Caco-2 (cell line): ENCODE data around the gene PDE9A. TPM values are rescaled to one million over a fixed set of nuclear protein-coding genes. Genes with fewer than 3 reads are reported as not detected.

Experiments
- BruUV-seq: library from RNA; stranded (reverse); fragments of 400-500 nt; replicated peaks from 2 replicates; lab custom pipeline; 2021; lab: Mats Ljungman, UMichigan
- CTCF ChIA-PET: fragments of 300-600 bp; sonication (Branson Sonifier 250); formaldehyde crosslinking; loops from one replicate; lab custom pipeline; 2022; ENCODE audit warnings: antibody characterized with exemption; lab: Charles Lee
- POLR2A ChIA-PET: fragments of 300-600 bp; sonication (Branson Sonifier 250); formaldehyde crosslinking; loops from one replicate; lab custom pipeline; 2022; ENCODE audit warnings: antibody characterized with exemption; lab: Charles Lee
- DNase-seq, 2 experiments: peaks; one replicate each; pipeline versions ENCODE4 v3.0.0 to v3.0.0-alpha.2; 2020 to 2022
- H3K27me3 ChIP-seq: replicated peaks from 2 replicates; pipeline ENCODE4 v1.6.0; 2011; ENCODE audit warnings: low read length; ENCODE audit not compliant: control insufficient read depth, insufficient read depth
- H3K36me3 ChIP-seq: 2 replicates; pipeline ENCODE4 v1.5.1; 2011; ENCODE audit warnings: low read length; ENCODE audit not compliant: control insufficient read depth, insufficient read depth
- H3K4me1 ChIP-seq: fragments of 250-450 bp; sonication (Bioruptor Pico); 2 replicates; pipeline ENCODE4 v1.5.1; 2020; ENCODE audit warnings: mild to moderate bottlenecking
- H3K4me3 ChIP-seq: 2 replicates; pipeline ENCODE4 v1.5.1; 2011; ENCODE audit warnings: low read depth, mild to moderate bottlenecking, control low read depth, low read length
- H3K9me3 ChIP-seq: fragments of 250-450 bp; sonication (Bioruptor Pico); 2 replicates; pipeline ENCODE4 v1.5.1; 2020; ENCODE audit warnings: mild to moderate bottlenecking, moderate library complexity
- H3K27ac Mint-ChIP-seq: one replicate; pipeline ENCODE4 v1.8.0; 2022; ENCODE audit warnings: mixed read lengths; ENCODE audit not compliant: unreplicated experiment
- H3K27me3 Mint-ChIP-seq: one replicate; pipeline ENCODE4 v1.8.0; 2022; ENCODE audit warnings: mixed read lengths; ENCODE audit not compliant: insufficient read depth, unreplicated experiment
- H3K36me3 Mint-ChIP-seq: one replicate; pipeline ENCODE4 v1.8.0; 2022; ENCODE audit warnings: mild to moderate bottlenecking, mixed read lengths; ENCODE audit not compliant: insufficient read depth, unreplicated experiment
- H3K4me1 Mint-ChIP-seq: one replicate; pipeline ENCODE4 v1.8.0; 2022; ENCODE audit warnings: low read depth, mixed read lengths; ENCODE audit not compliant: unreplicated experiment
- H3K4me3 Mint-ChIP-seq: one replicate; pipeline ENCODE4 v1.8.0; 2022; ENCODE audit warnings: mild to moderate bottlenecking, moderate library complexity, mixed read lengths; ENCODE audit not compliant: unreplicated experiment
- H3K9me3 Mint-ChIP-seq: one replicate; pipeline ENCODE4 v1.8.0; 2022; ENCODE audit warnings: mixed read lengths; ENCODE audit not compliant: unreplicated experiment
- intact Hi-C: fragments of 100-400 bp; cut with micrococcal nuclease; formaldehyde crosslinking; loops from one replicate; pipeline ENCODE4 v1.10.0; 2022; ENCODE audit not compliant: unreplicated experiment
- total RNA-seq: library from RNA; stranded (reverse); gene quantifications from 2 replicates; pipeline ENCODE4 v1.2.3, GENCODE V29; 2022
- TF ChIP-seq, protein P1 (sequence below), 2 experiments: fragments of 200-600 bp in 1 of 2; IDR thresholded peaks; 1 replicate in 1 of 2; 2 replicates in 1 of 2; pipeline versions ENCODE4 v1.5.1 to v1.8.0; 2011 to 2022; ENCODE audit warnings: antibody characterized with exemption in 1 of 2, control low read depth in 1 of 2, inconsistent platforms in 1 of 2, low read depth in 1 of 2, low read length in 1 of 2, mild to moderate bottlenecking in 1 of 2, moderate library complexity in 1 of 2; ENCODE audit not compliant: insufficient read depth in 1 of 2, severe bottlenecking in 1 of 2, unreplicated experiment in 1 of 2

The PDE9A gene
- total RNA-seq, 1 experiment from 2014 or later = 9.7 TPM

DNA sequence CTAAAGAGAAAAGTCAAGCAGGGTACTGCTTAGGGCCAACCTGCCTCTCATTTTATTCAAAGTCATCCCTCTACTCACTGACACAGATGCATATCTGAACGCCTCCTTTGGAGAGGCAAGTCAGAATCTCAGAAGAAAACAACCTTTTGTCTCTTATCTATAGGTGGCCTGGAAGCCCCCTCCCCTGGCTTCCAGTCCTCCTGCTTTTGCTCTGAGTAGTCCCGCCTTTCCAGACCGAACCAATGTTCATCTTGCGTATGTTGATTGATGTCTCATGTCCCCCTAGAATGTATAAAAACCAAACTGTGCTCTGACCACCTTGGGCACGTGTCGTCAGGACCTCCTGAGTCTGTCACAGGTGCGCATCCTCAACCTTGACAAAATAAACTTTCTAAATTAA is 144.1 kb downstream of the PDE9A start:
- TF ChIP-seq, protein P1, sequence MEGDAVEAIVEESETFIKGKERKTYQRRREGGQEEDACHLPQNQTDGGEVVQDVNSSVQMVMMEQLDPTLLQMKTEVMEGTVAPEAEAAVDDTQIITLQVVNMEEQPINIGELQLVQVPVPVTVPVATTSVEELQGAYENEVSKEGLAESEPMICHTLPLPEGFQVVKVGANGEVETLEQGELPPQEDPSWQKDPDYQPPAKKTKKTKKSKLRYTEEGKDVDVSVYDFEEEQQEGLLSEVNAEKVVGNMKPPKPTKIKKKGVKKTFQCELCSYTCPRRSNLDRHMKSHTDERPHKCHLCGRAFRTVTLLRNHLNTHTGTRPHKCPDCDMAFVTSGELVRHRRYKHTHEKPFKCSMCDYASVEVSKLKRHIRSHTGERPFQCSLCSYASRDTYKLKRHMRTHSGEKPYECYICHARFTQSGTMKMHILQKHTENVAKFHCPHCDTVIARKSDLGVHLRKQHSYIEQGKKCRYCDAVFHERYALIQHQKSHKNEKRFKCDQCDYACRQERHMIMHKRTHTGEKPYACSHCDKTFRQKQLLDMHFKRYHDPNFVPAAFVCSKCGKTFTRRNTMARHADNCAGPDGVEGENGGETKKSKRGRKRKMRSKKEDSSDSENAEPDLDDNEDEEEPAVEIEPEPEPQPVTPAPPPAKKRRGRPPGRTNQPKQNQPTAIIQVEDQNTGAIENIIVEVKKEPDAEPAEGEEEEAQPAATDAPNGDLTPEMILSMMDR (IDR thresholded peaks at IDR 0.05; ENCODE audit: insufficient read depth in 1 of 2, low read depth in 1 of 2, low read length in 1 of 2, severe bottlenecking in 1 of 2, unreplicated experiment in 1 of 2) = no peak
- Mint-ChIP-seq H3K9me3 (no peaks in the 10 kb centered on the region), H3K27ac (no peak overlapping the region), H3K27me3 (no peaks in the 10 kb centered on the region), H3K4me3 (no peak overlapping the region), H3K36me3 (no peaks in the 10 kb centered on the region), H3K4me1 (peaks cover 8% of the 10 kb centered on the region)
- CTCF ChIA-PET = no interaction called here
- intact Hi-C loops = no loop called here
- BruUV-seq = no TSS peak
- Histone ChIP-seq H3K27me3 (no peaks in the 10 kb centered on the region), H3K36me3 (no peaks in the 10 kb centered on the region), H3K4me3 (no peak overlapping the region), H3K9me3 (no peaks in the 10 kb centered on the region), H3K4me1 (peaks cover 16% of the 10 kb centered on the region)
- POLR2A ChIA-PET = no interaction called here
- DNase-seq = no peak

DNA sequence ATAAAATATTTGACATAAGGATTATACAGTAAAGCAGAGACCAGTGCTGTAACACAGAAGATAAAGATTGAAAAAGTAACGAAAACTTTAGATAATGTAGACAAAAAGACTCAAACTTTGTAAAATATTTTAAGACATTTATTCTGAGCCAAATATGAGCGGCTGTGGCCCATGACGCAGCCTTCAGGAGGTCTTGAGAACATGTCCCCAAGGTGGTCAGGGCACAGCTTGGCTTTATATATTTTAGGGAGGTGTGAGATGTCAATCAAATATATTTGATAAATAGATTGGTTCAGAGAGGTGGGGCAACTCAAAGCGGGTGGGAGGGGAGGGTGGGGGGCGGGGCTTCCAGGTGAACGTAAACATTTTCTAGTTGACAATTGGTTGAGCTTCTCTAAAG is 144.7 kb downstream of the PDE9A start:
- Histone ChIP-seq H3K4me1 (peaks cover 16% of the 10 kb centered on the region), H3K27me3 (no peaks in the 10 kb centered on the region), H3K9me3 (no peaks in the 10 kb centered on the region), H3K4me3 (no peak overlapping the region), H3K36me3 (no peaks in the 10 kb centered on the region)
- DNase-seq = no peak
- no TSS peak for BruUV-seq
- ChIA-PET CTCF (no interaction called here), POLR2A (no interaction called here)
- no peak overlapping the region for H3K4me3 Mint-ChIP-seq
- no peaks in the 10 kb centered on the region for H3K9me3 Mint-ChIP-seq
- H3K27ac Mint-ChIP-seq = no peak overlapping the region
- peaks cover 8% of the 10 kb centered on the region for H3K4me1 Mint-ChIP-seq
- no peaks in the 10 kb centered on the region for H3K36me3 Mint-ChIP-seq
- TF ChIP-seq, protein P1 (IDR thresholded peaks at IDR 0.05; ENCODE audit: insufficient read depth in 1 of 2, low read depth in 1 of 2, low read length in 1 of 2, severe bottlenecking in 1 of 2, unreplicated experiment in 1 of 2) = no peak
- intact Hi-C loops = no loop called here
- H3K27me3 Mint-ChIP-seq = no peaks in the 10 kb centered on the region

DNA sequence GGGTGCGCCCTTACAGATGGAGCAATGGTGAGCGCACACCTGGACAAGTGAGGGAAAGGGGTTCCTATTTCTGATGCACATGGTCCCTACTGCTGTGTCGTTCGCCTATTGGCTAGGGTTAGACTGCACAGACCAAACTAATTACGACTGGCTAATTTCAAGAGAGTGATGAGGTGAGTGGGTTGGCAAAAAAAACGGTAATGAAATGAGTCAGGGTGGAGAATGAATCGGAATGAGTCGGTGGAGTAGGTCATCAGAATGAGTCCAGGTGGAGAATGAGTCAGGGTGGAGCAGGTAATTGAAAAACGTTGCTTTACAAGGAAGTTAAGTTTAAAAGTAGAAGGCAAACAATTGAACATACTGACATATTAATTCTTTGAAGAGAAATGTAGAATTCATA is 146.1 kb downstream of the PDE9A start:
- Histone ChIP-seq H3K36me3 (no peaks in the 10 kb centered on the region), H3K4me3 (no peak overlapping the region), H3K9me3 (no peaks in the 10 kb centered on the region), H3K4me1 (peaks cover 16% of the 10 kb centered on the region), H3K27me3 (no peaks in the 10 kb centered on the region)
- TF ChIP-seq, protein P1 (IDR thresholded peaks at IDR 0.05; ENCODE audit: insufficient read depth in 1 of 2, low read depth in 1 of 2, low read length in 1 of 2, severe bottlenecking in 1 of 2, unreplicated experiment in 1 of 2) = no peak
- H3K4me1 Mint-ChIP-seq = peaks cover 8% of the 10 kb centered on the region
- POLR2A ChIA-PET = no interaction called here
- no peaks in the 10 kb centered on the region for H3K36me3 Mint-ChIP-seq
- H3K9me3 Mint-ChIP-seq = no peaks in the 10 kb centered on the region
- intact Hi-C loops = no loop called here
- no peak overlapping the region for H3K4me3 Mint-ChIP-seq
- DNase-seq = no peak
- CTCF ChIA-PET = no interaction called here
- H3K27ac Mint-ChIP-seq = no peak overlapping the region
- BruUV-seq = no TSS peak
- no peaks in the 10 kb centered on the region for H3K27me3 Mint-ChIP-seq
